ENCODE measurements around the gene KRTAP2-1. TPM values are rescaled to one million over a fixed set of nuclear protein-coding genes. Genes with fewer than 3 reads are reported as not detected.
"Not testable (repeated sequence)": the region's sequence is repeated elsewhere in the genome, so short reads cannot be mapped to it uniquely, and the experiment has no call there.

Gene KRTAP2-1
- total RNA-seq, 1 experiment from 2014 or later, result not detected

DNA sequence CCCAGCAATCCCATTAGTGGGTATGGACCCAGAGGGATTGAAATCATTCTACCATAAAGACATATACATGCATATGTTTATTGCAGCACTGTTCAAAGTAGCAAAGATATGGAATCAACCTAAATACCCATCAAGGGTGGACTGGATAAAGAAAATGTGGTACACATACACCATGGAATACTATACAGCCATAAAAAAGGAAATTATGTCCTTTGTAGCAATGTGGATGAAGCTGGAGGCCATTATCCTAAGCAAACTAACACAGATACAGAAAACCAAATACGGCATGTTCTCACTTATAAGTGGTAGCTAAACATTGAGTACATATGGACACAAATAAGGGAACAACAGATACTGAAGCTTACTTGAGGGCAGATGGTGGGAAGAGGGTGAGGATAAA lies 10.4 kb upstream of the KRTAP2-1 start:
- no peak for DNase-seq (ENCODE audit: low read depth)

GRCh38 chr17:41055130-41055529 lies 8.0 kb upstream of the KRTAP2-1 start, which contains the start of gene KRTAP2-2:
TSS of gene KRTAP2-2 (minus strand) at chr17:41055230. CDS start at chr17:41055211, 19 bp downstream.
- not testable (repeated sequence) for DNase-seq (ENCODE audit: low read depth)

GRCh38 chr17:41054556-41054955 lies 7.4 kb upstream of the KRTAP2-1 start:
- not testable (repeated sequence) for DNase-seq (ENCODE audit: low read depth)

DNA sequence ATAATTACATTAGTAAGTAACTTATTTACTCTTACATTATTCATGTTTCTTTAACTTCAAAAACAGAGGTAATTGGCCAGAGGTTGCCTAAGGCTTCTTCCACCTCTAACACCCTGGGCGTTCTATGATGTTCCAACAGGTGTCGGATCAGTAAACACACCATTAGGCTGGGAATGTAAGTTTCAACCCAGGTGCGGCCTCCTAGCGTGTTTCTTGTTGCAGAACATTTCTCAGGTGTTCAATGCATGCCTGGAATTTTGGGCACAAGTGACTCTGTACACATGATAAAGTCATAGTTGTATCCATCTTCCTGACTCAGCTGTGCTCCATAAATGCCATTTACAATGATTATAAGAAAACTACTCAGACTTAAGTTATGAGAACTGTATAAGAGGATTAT lies 6.9 kb upstream of the KRTAP2-1 start:
- DNase-seq (ENCODE audit: low read depth), result no peak

GRCh38 chr17:41052566-41052965 lies 5.5 kb upstream of the KRTAP2-1 start:
- DNase-seq (ENCODE audit: low read depth), result no peak

- peak; percentile 57 for DNase-seq (ENCODE audit: low read depth)
These were observed 2.0 kb upstream of the KRTAP2-1 start for GRCh38 chr17:41049110-41049509.

GRCh38 chr17:41048441-41048840 lies 1.3 kb upstream of the KRTAP2-1 start:
- peak; percentile 58 for DNase-seq (ENCODE audit: low read depth)

- no peak for DNase-seq (ENCODE audit: low read depth)
These were observed 4.2 kb downstream of the KRTAP2-1 start for GRCh38 chr17:41042953-41043352.

DNA sequence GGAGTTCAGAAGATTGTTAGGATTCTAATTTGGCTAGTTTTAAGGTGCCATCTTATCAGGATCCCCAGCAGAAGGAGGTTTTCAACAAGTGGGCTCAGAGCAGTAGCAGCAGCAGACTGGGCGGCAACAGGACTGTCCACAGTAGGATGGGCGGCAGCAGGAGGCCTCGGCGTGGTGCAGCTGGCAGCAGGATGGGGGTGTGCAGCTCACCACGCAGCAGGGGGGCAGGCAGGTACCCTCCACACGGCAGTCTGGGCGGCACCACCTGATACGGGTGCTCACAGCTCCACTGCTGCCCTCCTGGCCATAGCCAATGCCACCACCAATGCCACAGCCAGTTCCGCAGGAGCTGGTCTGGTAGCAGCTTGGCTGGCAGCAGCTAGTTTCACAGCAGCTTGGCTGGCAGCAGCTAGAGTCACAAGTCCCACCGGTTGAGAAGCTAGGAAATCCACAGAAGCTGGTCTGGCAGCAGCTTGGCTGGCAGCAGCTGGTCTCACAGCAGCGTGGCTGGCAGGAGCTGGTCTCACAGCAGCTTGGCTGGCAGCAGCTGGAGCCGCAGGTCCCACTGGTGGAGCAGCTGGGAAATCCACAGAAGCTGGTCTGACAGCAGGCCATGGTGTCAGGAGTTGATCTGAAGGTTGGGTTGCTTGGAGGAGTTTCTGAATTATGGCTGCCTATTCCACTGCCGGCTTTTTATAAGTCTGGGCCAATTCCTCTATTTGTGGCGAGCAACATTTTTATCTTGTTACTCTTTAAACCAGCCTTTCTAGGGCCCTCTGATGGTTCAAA lies 6.1 kb downstream of the KRTAP2-1 start, which contains the start of gene KRTAP1-1:
KRTAP1-1 (minus strand) TSS at position 668 of the 789 bp plus-strand sequence; CDS start at position 615, 53 bp downstream.
- DNase-seq (ENCODE audit: low read depth), result not testable (repeated sequence)

DNA sequence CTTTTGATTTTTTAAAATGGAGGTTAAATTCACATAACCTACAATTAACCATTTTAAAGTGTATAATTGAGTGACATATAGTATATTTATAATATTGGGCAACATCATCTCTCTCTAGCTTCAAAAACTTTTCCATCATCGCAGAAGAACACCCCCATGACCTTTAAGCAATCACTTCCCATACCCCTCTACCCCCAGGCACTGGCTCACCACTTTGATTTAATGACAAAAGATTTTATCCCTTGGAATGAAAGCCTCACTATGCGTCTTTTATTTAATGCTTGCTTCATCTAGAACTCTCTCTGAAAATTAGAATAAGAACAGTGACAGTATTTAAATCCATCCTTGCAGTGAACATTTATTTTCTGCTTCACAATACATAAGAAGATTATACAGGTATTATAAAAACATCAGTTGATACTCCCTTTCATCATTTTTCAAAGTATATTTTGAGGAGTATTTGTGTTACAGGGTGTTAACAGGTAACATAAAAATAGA lies 9.2 kb downstream of the KRTAP2-1 start:
- no peak for DNase-seq (ENCODE audit: low read depth)

DNA sequence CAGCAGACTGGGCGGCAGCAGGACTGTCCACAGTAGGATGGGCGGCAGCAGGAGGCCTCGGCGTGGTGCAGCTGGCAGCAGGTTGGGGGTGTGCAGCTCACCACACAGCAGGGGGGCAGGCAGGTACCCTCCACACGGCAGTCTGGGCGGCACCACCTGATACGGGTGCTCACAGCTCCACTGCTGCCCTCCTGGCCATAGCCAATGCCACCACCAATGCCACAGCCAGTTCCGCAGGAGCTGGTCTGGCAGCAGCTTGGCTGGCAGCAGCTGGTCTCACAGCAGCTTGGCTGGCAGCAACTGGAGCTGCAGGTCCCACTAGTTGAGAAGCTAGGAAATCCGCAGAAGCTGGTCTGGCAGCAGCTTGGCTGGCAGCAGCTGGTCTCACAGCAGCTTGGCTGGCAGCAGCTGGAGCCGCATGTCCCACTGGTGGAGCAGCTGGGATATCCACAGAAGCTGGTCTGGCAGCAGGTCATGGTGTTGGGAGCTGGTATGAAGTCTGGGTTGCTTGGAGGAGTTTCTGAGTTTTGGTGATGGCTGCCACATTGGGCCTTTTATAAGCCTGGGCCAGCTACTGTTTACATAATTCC lies 12.7 kb downstream of the KRTAP2-1 start, which contains the start of gene KRTAP1-3:
KRTAP1-3 (minus strand) TSS at position 529 of the 590 bp plus-strand sequence; CDS start at position 476, 53 bp downstream.
- DNase-seq (ENCODE audit: low read depth), result not testable (repeated sequence)

GRCh38 chr17:41029633-41030245 lies 17.4 kb downstream of the KRTAP2-1 start, which contains the start of gene KRTAP1-4:
TSS of gene KRTAP1-4 (minus strand) at chr17:41030195. CDS start at chr17:41030078, 117 bp downstream.
- DNase-seq (ENCODE audit: low read depth), result no peak

DNA sequence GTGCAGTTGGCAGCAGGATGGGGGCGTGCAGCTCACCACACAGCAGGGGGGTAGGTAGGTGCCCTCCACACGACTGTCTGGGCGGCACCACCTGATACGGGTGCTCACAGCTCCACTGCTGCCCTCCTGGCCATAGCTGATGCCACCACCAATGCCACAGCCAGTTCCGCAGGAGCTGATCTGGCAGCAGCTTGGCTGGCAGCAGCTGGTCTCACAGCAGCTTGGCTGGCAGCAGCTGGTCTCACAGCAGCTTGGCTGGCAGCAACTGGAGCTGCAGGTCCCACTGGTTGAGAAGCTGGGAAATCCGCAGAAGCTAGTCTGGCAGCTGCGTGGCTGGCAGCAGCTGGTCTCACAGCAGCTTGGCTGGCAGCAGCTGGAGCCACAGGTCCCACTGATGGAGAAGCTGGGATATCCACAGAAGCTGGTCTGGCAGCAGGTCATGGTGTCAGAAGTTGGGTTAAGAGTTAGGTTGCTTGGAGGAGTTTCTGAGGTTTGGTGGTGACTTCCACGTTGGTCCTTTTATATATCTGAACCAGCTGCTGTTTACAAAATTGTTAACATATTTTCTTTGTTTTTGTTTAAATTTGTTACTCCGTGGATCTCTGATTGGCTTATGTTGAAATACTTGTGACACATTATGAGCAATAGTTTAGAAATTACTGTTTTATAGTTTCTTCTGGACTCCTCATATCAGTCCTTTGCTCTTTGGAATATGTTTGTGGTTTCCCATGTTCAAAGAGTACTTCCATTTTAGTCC lies 20.2 kb downstream of the KRTAP2-1 start, which contains the start of gene KRTAP1-5:
KRTAP1-5 (minus strand) TSS at position 494 of the 757 bp plus-strand sequence; CDS start at position 441, 53 bp downstream.
- DNase-seq (ENCODE audit: low read depth), result no peak

DNA sequence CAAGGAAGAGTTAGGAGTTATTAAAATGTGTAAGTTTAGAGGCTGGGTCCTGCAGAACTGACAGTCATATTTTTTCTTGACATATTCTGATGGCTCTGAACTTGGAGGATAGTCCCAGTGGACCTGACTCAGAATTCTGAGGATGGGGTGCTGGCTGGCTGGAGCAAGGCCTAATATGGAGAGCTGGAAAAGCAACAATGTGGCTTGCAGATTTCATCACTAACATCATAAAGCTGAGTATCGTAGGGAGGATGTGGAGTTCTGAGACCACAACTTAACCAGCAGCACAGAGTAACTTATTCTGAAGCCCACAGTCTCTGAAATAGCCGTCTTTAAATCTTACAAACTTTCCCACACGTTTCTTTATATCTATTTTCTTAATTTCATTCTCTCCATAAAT lies 22.4 kb downstream of the KRTAP2-1 start:
- no peak for DNase-seq (ENCODE audit: low read depth)

GRCh38 chr17:41020336-41020735 lies 26.8 kb downstream of the KRTAP2-1 start:
- no peak for DNase-seq (ENCODE audit: low read depth)

DNA sequence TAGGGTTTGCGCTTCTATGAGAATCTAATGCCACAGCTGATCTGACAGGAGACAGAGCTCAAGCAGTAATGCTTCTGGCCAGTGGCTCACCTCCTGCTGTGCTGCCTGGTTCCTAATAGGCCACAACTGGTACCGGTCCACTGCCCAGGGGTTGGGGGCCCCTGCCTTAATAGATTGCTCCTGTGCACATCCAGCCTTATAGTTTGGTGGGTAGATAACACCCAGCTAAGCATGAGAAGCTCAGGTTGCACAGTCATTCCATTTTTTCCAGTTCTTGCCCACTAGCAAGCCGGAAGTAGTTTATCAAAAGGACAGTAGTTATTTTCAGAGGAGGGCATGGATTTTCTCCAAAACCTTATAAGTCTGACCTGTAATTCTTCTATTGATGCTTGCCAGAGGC lies 27.7 kb downstream of the KRTAP2-1 start:
- no peak for DNase-seq (ENCODE audit: low read depth)

DNA sequence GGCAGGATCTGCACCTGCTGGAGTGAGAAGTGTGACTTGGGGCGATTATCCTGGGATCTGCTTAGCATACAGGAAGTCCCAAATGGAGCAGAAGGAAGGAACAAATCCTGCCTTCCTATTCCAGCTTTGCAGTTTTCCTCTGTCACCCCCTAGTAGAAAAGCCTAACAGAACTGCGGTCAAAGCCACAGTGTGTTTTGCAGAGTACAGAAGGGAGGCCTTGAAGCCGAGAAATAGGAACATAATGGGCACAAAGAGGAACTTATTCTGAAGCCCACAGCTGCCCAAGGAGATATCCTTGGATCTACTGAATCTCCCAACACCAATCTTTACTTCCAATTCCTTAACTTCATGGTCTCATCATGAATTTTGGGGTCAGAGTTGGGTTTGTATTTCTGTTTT lies 28.6 kb downstream of the KRTAP2-1 start:
- no peak for DNase-seq (ENCODE audit: low read depth)

- no peak for DNase-seq (ENCODE audit: low read depth)
These were observed 30.4 kb downstream of the KRTAP2-1 start for GRCh38 chr17:41016578-41017215.

DNA sequence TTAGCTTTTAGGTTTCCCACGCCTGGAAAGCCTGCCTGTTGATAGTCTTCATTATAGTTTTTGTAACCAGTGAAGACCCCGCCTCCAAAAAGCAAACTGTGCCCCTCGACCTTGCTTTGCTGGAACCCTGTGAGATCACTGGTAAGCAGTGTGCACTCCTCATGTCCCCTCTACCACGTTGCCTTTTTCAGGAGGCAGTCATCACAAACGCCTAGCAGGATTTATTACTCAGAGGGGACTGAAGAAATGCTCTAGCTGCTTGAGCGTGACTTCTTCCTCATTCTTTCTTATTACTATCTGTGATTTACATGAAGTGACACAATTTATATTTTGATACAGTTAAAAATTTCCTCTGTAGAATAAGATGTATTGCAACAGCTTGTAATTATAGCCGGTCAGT lies 31.7 kb downstream of the KRTAP2-1 start:
- DNase-seq (ENCODE audit: low read depth), result no peak

- no peak for DNase-seq (ENCODE audit: low read depth)
These were observed 33.5 kb downstream of the KRTAP2-1 start for GRCh38 chr17:41013606-41014005.

GRCh38 chr17:41013181-41013580 lies 33.9 kb downstream of the KRTAP2-1 start:
- no peak for DNase-seq (ENCODE audit: low read depth)
